GM20000 (cell line): ENCODE results near the gene TMEM51.

ENCODE experiments used
- DNase-seq: peaks from one replicate; pipeline ENCODE4 v3.0.0; 2012; ENCODE audit warnings: low spot score
- TF ChIP-seq, protein P1 (sequence below): IDR thresholded peaks from 2 replicates; pipeline ENCODE4 v1.5.1; 2012; ENCODE audit warnings: mild to moderate bottlenecking, control low read depth; ENCODE audit errors: extremely low read depth, missing control alignments

Gene TMEM51

DNA sequence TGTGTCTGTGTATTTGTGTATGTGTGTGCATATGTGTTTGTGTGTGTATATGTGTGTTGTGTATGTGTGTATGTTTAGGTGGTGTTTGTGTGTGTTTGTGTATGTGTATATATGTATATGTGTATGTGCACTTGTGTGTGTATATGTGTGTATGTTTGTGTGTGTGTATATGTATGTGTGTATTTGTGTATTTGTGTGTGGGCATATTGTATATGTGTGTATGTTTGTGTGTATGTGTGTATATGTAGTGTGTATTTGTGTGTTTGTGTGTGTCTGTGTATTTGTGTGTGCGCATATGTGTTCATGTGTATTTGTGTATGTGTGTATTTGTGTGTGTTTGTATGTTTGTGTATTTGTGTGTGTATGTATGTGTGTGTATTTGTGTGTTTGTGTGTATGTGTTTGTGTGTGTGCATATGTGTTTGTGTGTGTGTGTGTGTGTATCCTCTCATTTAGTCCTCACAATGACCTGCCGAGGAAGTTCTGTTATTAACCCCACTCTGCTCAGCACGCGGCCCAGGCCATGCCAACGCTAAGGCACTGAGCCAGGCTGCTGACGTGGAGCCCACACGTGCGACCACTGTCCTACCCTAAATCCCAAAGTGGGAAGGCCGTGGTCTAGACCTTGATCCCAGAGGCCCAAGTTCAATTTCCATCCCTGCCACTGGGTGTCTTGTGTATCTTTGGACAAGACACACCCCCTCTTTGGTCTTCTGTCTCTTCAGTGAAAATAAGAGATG lies 43.2 kb upstream of the TMEM51 start:
- TF ChIP-seq, protein P1, sequence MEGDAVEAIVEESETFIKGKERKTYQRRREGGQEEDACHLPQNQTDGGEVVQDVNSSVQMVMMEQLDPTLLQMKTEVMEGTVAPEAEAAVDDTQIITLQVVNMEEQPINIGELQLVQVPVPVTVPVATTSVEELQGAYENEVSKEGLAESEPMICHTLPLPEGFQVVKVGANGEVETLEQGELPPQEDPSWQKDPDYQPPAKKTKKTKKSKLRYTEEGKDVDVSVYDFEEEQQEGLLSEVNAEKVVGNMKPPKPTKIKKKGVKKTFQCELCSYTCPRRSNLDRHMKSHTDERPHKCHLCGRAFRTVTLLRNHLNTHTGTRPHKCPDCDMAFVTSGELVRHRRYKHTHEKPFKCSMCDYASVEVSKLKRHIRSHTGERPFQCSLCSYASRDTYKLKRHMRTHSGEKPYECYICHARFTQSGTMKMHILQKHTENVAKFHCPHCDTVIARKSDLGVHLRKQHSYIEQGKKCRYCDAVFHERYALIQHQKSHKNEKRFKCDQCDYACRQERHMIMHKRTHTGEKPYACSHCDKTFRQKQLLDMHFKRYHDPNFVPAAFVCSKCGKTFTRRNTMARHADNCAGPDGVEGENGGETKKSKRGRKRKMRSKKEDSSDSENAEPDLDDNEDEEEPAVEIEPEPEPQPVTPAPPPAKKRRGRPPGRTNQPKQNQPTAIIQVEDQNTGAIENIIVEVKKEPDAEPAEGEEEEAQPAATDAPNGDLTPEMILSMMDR = no peak
- no peak for DNase-seq

DNA sequence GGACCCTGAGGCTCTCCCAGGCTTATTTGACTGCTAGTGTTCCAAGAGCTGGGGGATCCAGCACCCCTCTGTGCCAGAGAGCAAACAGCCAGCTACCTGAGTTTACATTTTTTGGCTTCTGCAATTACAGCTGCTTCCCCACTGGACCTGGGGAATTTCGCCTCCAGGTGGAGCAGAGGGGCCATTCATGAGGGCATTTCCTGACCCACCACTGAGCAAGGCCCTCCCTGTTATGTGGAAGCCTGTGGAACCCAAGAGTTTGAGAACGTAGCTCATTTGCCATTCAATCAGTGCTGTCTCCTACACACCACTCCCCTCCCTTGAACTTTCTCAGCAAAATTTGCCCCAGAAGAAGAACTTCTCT lies 42.7 kb upstream of the TMEM51 start:
- DNase-seq = no peak
- TF ChIP-seq, protein P1 = no peak

DNA sequence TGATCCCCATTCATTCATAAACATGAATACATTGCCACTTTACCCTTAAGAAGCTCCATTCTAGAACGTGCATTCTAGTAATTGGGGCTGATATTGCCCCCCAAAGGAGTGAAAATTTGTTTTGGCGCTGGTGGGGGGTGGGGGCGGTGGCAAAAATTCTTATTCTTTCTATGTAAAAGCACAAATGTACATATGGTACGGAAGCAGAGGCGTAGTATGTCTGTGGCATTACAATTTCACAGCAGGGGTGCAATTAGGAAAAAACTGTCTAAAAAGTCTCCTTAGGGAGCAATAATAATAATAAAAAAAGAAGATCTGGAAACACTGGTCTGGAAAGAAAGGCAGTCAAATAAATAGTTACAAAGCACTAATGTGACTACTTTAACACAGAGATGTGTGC lies 40.4 kb upstream of the TMEM51 start:
- DNase-seq = no peak
- TF ChIP-seq, protein P1 = no peak

DNA sequence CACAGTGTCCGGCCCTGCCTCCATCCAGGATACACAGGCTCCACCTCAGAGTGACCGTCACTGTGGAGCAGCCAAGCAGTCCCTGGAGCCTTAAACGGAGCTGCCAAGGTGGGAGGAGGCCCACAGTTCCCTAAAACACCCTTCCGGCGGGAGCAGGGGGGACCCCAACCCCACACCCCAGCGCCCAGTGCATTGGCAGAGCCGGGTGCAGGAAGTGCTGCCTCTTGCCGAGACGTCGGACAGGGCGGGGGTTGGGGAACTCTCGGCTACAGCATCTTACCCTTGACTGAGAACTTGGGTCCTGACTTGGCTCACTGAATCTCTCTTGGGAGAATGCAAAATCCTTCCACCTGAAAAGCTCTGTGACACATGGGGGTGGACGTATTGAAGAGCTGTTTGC lies 38.7 kb upstream of the TMEM51 start:
- TF ChIP-seq, protein P1 = no peak
- DNase-seq = no peak

DNA sequence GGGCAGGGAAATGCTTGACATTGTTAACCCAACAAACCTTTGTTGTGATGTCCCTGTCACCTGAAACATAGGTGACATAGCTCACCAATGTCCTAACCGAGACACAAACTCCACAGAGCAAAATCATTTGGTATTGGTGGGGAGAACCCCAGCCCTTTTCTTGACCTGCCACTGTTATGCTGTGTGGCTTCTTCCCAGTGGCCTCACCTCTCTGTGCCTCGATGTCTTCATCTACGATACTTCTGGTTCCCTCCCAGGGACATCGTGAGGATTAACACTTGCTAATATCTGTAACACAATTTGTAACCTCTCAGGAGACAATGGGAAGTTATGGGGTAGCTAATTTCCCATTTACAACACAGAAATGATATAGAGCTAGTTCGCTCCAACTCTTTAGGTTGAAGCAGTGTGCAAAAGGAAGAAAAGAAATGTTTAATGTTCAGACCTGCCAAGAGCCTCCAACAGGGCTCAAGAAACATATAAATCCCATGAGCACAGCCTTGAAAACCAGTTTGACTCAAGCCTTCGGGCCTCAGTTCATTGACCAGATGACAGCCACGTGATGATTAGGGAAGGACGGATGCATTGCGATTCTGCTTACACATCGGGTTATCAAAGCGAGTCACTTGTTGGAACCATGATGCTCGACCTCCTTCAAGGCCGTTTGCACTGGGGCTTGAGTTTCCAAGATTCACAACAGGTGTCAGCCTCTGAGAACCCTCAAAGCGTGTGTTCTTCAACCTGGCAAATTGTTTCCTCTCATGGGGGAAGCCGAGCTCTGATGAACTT lies 37.8 kb upstream of the TMEM51 start:
- DNase-seq = no peak
- TF ChIP-seq, protein P1 = no peak

DNA sequence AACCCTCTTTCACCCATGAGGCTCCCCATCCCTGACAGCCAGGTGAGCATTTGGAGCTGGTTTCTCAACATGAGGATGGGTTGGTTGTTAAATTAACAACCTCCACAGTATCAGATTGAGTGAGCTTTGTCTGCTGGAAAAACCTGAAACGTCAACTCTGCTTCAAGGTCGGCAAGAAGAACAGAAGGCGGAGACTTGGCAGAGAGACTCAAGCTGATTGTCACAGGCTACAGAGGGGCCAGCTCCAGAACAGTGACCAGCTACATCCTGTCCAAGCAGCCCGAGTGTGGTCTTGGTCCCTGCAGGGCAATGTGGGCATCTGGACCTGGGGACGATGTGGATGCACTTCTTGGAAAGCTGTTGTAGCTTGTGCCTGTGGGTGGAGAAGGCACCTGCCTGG lies 36.6 kb upstream of the TMEM51 start:
- DNase-seq = no peak
- TF ChIP-seq, protein P1 = no peak

DNA sequence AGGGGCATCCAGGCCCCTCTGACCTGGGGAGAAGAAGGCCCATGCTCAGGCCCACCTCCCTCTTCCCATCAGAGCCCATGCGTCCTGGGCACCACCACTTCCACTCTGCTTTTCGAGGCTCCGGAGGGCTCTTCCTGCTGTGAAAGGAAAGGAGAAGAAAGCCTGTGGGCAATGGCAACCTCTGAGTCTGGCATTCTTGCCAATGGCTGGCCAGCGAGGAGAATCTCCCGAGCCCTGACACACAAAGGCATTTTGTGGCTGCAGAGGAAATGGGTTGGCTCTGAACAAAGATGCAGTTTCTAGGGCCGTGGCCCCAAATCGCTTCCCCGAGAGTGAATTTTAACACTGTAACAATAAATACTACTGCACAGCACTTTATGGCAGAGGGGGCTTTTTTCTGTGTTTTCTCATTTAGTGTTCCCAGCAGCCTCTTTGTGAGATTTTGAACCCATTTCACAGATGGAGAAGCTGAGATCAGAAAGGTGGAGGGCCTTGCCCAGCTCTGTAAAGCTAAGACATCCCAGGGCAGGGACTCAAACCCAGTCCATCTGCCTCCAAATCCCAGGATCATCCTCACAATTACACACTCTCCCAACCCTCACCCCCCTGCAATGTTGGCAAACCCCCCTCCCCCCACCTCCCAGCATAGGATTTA lies 35.7 kb upstream of the TMEM51 start:
- TF ChIP-seq, protein P1 = no peak
- no peak for DNase-seq
